Gastroesophageal sphincter (tissue), 4 donors: Measurements from ENCODE around the gene P2RY13. TPM values are rescaled to one million over a fixed set of nuclear protein-coding genes. Genes with fewer than 3 reads are reported as not detected.

Experiments
- ATAC-seq: fragments of 150-250 bp; one replicate; pipeline ENCODE4 v1.9.1; 2016; ENCODE audit warnings: mild to moderate bottlenecking, moderate library complexity
- H3K27ac ChIP-seq, 4 donors: fragments of 200-600 bp; sonication (generic) in 3 of 4; 1 replicate in 3 of 4; 2 replicates in 1 of 4; pipeline ENCODE4 v1.5.1; 2016 to 2019
- H3K27me3 ChIP-seq: fragments of 200-600 bp; sonication (generic); one replicate; pipeline ENCODE4 v1.5.1; 2019
- H3K36me3 ChIP-seq, 2 donors: fragments of 200-600 bp; sonication (generic); one replicate each; pipeline ENCODE4 v1.5.1; 2019; ENCODE audit warnings: control low read depth in 1 of 2
- H3K4me1 ChIP-seq, 3 donors: fragments of 200-600 bp; sonication (generic); 1 replicate in 2 of 3; 2 replicates in 1 of 3; pipeline ENCODE4 v1.5.1; 2016 to 2019; ENCODE audit warnings: control low read depth in 2 of 3
- H3K4me3 ChIP-seq, 2 donors: fragments of 200-600 bp; sonication (generic); one replicate each; pipeline ENCODE4 v1.5.1; 2019; ENCODE audit warnings: mild to moderate bottlenecking in 1 of 2, moderate library complexity in 1 of 2
- H3K9me3 ChIP-seq, 3 donors: fragments of 200-600 bp; sonication (generic); one replicate each; pipeline ENCODE4 v1.5.1; 2017 to 2019; ENCODE audit warnings: control low read depth in 2 of 3
- EP300 ChIP-seq: sonication (generic); formaldehyde crosslinking; IDR thresholded peaks from one replicate; pipeline ENCODE4 v1.6.1; 2017; ENCODE audit warnings: antibody characterized with exemption, mild to moderate bottlenecking
- POLR2A ChIP-seq, 2 donors: fragments of 450-650 bp; IDR thresholded peaks; one replicate each; pipeline ENCODE4 v1.6.1; 2017; ENCODE audit warnings: antibody characterized with exemption in 2 of 2, mild to moderate bottlenecking in 2 of 2, moderate library complexity in 1 of 2
- POLR2AphosphoS5 ChIP-seq: sonication (generic); formaldehyde crosslinking; IDR thresholded peaks from one replicate; pipeline ENCODE4 v1.6.1; 2017; ENCODE audit warnings: antibody characterized with exemption
- WGBS, 2 donors: methylation state at CpG; one replicate each; pipeline ENCODE4 v1.1.5; 2018; ENCODE audit warnings: low coverage in 1 of 2; 5-methylcytosine and 5-hydroxymethylcytosine counted together
- total RNA-seq, 4 donors: library from RNA; depleted of rRNA; stranded (reverse); fragments of >200 nt; gene quantifications; one replicate each; pipeline ENCODE4 v1.1.0, GENCODE V29; 2016
- TF ChIP-seq, protein P1 (sequence below), 4 experiments: fragments of 200-600 bp in 2 of 4; fragments of 450-650 bp in 2 of 4; sonication (generic) in 1 of 4; IDR thresholded peaks; one replicate each; pipeline ENCODE4 v1.5.1; 2017 to 2019; ENCODE audit warnings: antibody characterized with exemption in 4 of 4, mild to moderate bottlenecking in 2 of 4, moderate library complexity in 2 of 4

The P2RY13 gene
- total RNA-seq, 4 donors from 2014 or later, result 0.58 to 2.5 (median 1.6) TPM; not detected in 1

DNA sequence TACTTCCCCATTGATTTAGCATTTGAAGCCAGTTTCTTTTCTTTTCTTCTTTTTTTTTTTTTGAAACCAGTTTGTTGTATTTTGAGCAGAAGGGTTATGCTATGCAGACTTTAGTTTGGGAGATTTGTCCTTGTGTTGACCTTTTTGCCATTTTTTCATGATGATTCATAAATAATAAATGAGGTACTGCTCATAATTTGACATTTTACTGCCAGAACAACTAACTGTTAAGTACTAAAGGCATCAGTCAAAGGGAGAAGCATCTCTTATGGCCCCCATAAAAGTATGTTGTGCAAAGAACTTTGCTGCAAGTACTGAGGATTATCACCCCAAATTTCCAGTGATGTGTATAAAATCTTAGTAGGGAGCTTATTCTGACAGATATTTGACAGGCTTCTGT is 11.0 kb downstream of the P2RY13 start:
- Histone ChIP-seq H3K4me1 (no peaks in the 10 kb centered on the region), H3K9me3 (no peaks in the 10 kb centered on the region), H3K36me3 (no peaks in the 10 kb centered on the region), H3K27me3 (no peaks in the 10 kb centered on the region), H3K4me3 (no peak overlapping the region), H3K27ac (no peak overlapping the region)
- TF ChIP-seq POLR2AphosphoS5 (no peak), POLR2A (IDR thresholded peaks at IDR 0.05) (no peak), EP300 (no peak)
- TF ChIP-seq, protein P1, sequence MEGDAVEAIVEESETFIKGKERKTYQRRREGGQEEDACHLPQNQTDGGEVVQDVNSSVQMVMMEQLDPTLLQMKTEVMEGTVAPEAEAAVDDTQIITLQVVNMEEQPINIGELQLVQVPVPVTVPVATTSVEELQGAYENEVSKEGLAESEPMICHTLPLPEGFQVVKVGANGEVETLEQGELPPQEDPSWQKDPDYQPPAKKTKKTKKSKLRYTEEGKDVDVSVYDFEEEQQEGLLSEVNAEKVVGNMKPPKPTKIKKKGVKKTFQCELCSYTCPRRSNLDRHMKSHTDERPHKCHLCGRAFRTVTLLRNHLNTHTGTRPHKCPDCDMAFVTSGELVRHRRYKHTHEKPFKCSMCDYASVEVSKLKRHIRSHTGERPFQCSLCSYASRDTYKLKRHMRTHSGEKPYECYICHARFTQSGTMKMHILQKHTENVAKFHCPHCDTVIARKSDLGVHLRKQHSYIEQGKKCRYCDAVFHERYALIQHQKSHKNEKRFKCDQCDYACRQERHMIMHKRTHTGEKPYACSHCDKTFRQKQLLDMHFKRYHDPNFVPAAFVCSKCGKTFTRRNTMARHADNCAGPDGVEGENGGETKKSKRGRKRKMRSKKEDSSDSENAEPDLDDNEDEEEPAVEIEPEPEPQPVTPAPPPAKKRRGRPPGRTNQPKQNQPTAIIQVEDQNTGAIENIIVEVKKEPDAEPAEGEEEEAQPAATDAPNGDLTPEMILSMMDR (IDR thresholded peaks at IDR 0.05), result no peak
- no peak for ATAC-seq

DNA sequence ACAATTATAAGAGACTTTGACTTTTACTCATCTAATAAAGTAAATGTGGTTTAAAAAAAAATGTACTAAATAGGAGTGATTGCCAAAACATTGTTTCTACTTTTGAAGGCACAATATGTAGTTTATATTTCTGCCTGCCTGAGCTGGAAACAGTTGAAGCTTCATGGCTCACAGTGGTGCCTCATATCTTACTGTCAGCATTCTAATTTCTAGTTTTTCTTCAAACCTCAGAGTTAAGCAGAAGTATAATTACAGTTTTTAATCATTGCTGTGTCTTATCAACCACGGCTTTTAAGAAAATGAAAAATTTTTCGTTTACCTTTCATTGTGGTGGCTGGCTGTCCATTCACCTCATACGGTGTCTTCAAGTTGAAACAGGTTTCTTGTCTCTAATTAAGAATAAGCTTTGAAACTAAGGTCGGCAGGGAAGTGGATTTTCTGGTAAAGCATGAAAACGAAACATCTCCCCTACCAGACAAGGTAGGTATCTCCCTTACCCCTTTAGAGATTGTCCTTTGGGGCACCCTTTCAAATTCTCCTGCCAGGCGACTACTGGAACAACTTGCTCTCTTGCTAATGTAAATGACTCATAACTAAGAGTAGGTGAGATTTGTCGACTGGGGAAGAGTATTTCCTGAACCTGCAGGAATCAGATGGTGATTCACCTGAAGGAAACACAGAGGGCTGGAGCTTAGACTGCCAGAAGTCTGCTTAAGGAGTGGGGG is 12.9 kb downstream of the P2RY13 start, which contains the start of gene GPR87:
Gene GPR87 (minus strand): TSS at position 554 of the 725 bp plus-strand sequence. CDS start 16,720 bp downstream, outside the sequence.
- Histone ChIP-seq H3K9me3 (no peaks in the 10 kb centered on the region), H3K27me3 (no peaks in the 10 kb centered on the region), H3K27ac (no peak within 1 kb of the TSS), H3K36me3 (no peaks in the 10 kb centered on the region), H3K4me1 (no peaks in the 10 kb centered on the region), H3K4me3 (no peak within 1 kb of the TSS)
- no peak for ATAC-seq
- TF ChIP-seq POLR2A (IDR thresholded peaks at IDR 0.05), result no peak
- TF ChIP-seq POLR2AphosphoS5, result no peak
- TF ChIP-seq, protein P1 (IDR thresholded peaks at IDR 0.05), result no peak
- TF ChIP-seq EP300, result no peak
- WGBS, 2 donors, result 64 to 78% methylated on average over 5 to 7 of the region's 7 CpGs

DNA sequence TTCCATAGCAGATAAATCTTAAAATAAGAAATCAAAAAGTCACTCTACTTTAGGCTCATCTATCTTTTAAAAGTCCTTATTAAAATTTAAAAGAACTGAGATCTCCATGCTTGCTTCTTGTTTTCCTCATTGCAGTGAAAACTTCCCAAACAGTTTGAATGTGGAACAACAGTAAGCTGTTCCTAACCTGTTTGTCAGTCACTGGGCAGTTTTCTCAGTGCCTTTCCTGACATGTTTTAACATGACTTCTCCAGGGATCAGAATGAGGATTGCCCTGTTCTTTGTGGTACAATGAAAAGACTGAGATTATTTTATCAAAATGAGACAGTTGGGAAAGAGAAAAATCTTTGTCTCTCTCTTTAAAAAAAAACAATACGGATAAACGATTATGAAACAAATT is 13.5 kb downstream of the P2RY13 start:
- no peak for ATAC-seq
- no peak overlapping the region for H3K4me3 ChIP-seq
- no peaks in the 10 kb centered on the region for H3K4me1 ChIP-seq
- no peaks in the 10 kb centered on the region for H3K36me3 ChIP-seq
- TF ChIP-seq, protein P1 (IDR thresholded peaks at IDR 0.05), result no peak
- no peak for TF ChIP-seq POLR2A (IDR thresholded peaks at IDR 0.05)
- TF ChIP-seq EP300, result no peak
- no peaks in the 10 kb centered on the region for H3K9me3 ChIP-seq
- no peak overlapping the region for H3K27ac ChIP-seq
- H3K27me3 ChIP-seq, result no peaks in the 10 kb centered on the region
- WGBS, 2 donors, result 90 to 93% methylated on average over 2 of the region's 2 CpGs

DNA sequence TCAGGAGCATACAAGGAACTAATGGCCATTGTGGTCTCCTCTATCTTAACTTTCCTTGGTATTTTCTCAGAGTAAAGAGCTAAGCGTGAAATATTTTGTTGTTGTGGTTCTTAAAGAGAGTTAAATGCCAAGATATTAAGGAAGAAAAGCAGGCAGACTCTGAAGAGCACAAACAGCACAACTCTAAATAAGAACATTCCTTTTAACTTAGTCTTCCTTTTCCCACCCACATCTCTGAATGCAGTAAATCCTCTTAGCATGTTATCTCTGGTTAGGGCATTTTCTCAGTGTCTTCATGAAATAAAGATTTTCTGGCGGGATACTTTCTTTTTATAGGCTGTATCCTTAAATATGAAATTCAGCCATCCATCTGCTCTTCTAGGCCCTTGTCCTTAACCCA is 14.2 kb downstream of the P2RY13 start:
- H3K27me3 ChIP-seq, result no peaks in the 10 kb centered on the region
- TF ChIP-seq POLR2AphosphoS5 (no peak), EP300 (no peak), POLR2A (IDR thresholded peaks at IDR 0.05) (no peak)
- TF ChIP-seq, protein P1 (IDR thresholded peaks at IDR 0.05), result no peak
- H3K9me3 ChIP-seq, result no peaks in the 10 kb centered on the region
- no peak for ATAC-seq
- no peaks in the 10 kb centered on the region for H3K4me1 ChIP-seq
- H3K27ac ChIP-seq, result no peak overlapping the region
- H3K36me3 ChIP-seq, result no peaks in the 10 kb centered on the region
- no peak overlapping the region for H3K4me3 ChIP-seq
- 85 to 92% methylated on average over 2 of the region's 2 CpGs for WGBS, 2 donors

DNA sequence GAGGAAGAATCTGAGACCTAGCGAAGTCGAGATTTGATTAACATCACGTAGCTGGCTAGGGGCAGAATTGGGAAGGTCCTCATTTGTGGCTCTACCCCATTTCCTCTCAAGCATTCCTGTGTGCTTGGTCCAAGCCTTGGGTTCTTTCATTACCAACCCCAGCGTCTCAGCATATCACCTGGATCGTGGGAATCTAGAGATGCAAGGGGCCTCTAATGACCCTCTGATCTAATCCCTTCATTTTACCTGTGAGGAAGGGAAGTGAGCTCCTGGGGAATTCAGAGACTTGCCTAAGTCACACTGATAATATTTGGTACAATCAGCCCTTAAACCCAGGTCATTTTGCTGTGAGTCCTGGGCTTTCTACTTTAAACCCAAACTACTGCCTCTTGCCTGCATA is 14.8 kb downstream of the P2RY13 start:
- H3K27me3 ChIP-seq, result no peaks in the 10 kb centered on the region
- H3K4me1 ChIP-seq, result no peaks in the 10 kb centered on the region
- H3K4me3 ChIP-seq, result no peak overlapping the region
- ATAC-seq, result no peak
- TF ChIP-seq POLR2AphosphoS5 (no peak), POLR2A (IDR thresholded peaks at IDR 0.05) (no peak), EP300 (no peak)
- TF ChIP-seq, protein P1 (IDR thresholded peaks at IDR 0.05), result no peak
- no peak overlapping the region for H3K27ac ChIP-seq
- no peaks in the 10 kb centered on the region for H3K9me3 ChIP-seq
- no peaks in the 10 kb centered on the region for H3K36me3 ChIP-seq
- WGBS, 2 donors, result 77 to 92% methylated on average over 3 to 5 of the region's 5 CpGs
